ENCODE results near the gene RPS26. TPM values are rescaled to one million over a fixed set of nuclear protein-coding genes. Genes with fewer than 3 reads are reported as not detected.
A peak's percentile ranks its signal among the peaks of the same experiment; 100 is the strongest.

The RPS26 gene
- total and polyA plus RNA-seq, 2 of the 13 experiments (the other 11 are each of a cell fraction or from before 2014, with no cell fraction given), result 150 to 421 TPM

DNA sequence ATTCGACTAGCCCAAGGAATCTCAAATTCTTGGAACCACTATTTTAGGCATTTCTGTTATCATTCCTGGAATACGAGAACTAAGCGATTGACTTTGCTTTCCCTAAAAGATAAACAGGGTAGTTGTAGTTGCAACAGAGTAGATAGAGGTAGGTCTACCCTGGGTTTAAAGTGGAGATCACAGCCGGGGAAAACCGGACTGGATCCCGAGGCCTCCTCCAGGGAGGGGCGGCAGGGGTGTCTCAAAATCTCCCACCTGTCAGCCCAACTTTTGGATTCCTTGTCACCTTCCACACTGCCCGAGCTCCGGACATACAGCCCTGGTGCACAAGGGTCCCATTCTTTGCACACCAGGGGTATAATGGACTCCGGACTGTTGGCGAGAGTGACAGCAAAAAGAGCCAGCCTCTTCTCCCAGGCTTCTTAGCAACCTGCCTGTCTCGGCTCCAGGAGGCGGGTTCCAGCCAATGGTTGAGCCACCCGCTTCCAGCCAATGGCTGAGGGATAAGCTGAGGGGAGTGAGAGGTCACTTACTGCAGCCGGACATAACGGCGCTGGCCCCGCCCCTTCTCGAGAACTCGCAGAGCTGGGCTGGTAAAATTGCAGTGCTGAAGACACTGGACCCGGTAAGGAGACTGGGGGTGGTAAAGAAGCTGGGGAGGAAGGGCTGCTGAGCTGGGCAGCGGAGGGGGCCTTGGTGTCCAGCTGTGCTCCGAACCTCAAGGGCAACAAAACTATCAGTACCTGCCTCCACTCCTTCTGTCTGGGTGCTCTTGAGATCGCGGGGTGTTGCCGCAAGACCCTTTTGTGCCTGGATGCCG lies 44.8 kb upstream of the RPS26 start, which contains the start of gene SUOX (continued):
- TF ChIP-seq, protein P1, sequence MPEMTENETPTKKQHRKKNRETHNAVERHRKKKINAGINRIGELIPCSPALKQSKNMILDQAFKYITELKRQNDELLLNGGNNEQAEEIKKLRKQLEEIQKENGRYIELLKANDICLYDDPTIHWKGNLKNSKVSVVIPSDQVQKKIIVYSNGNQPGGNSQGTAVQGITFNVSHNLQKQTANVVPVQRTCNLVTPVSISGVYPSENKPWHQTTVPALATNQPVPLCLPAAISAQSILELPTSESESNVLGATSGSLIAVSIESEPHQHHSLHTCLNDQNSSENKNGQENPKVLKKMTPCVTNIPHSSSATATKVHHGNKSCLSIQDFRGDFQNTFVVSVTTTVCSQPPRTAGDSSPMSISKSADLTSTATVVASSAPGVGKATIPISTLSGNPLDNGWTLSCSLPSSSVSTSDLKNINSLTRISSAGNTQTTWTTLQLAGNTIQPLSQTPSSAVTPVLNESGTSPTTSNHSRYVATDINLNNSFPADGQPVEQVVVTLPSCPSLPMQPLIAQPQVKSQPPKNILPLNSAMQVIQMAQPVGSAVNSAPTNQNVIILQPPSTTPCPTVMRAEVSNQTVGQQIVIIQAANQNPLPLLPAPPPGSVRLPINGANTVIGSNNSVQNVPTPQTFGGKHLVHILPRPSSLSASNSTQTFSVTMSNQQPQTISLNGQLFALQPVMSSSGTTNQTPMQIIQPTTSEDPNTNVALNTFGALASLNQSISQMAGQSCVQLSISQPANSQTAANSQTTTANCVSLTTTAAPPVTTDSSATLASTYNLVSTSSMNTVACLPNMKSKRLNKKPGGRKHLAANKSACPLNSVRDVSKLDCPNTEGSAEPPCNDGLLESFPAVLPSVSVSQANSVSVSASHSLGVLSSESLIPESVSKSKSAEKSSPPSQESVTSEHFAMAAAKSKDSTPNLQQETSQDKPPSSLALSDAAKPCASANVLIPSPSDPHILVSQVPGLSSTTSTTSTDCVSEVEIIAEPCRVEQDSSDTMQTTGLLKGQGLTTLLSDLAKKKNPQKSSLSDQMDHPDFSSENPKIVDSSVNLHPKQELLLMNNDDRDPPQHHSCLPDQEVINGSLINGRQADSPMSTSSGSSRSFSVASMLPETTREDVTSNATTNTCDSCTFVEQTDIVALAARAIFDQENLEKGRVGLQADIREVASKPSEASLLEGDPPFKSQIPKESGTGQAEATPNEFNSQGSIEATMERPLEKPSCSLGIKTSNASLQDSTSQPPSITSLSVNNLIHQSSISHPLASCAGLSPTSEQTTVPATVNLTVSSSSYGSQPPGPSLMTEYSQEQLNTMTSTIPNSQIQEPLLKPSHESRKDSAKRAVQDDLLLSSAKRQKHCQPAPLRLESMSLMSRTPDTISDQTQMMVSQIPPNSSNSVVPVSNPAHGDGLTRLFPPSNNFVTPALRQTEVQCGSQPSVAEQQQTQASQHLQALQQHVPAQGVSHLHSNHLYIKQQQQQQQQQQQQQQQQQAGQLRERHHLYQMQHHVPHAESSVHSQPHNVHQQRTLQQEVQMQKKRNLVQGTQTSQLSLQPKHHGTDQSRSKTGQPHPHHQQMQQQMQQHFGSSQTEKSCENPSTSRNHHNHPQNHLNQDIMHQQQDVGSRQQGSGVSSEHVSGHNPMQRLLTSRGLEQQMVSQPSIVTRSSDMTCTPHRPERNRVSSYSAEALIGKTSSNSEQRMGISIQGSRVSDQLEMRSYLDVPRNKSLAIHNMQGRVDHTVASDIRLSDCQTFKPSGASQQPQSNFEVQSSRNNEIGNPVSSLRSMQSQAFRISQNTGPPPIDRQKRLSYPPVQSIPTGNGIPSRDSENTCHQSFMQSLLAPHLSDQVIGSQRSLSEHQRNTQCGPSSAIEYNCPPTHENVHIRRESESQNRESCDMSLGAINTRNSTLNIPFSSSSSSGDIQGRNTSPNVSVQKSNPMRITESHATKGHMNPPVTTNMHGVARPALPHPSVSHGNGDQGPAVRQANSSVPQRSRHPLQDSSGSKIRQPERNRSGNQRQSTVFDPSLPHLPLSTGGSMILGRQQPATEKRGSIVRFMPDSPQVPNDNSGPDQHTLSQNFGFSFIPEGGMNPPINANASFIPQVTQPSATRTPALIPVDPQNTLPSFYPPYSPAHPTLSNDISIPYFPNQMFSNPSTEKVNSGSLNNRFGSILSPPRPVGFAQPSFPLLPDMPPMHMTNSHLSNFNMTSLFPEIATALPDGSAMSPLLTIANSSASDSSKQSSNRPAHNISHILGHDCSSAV (CRISPR knock-in tag; IDR thresholded peaks at IDR 0.05; ENCODE audit: borderline replicate concordance), result no peak
- TF ChIP-seq, protein P2, sequence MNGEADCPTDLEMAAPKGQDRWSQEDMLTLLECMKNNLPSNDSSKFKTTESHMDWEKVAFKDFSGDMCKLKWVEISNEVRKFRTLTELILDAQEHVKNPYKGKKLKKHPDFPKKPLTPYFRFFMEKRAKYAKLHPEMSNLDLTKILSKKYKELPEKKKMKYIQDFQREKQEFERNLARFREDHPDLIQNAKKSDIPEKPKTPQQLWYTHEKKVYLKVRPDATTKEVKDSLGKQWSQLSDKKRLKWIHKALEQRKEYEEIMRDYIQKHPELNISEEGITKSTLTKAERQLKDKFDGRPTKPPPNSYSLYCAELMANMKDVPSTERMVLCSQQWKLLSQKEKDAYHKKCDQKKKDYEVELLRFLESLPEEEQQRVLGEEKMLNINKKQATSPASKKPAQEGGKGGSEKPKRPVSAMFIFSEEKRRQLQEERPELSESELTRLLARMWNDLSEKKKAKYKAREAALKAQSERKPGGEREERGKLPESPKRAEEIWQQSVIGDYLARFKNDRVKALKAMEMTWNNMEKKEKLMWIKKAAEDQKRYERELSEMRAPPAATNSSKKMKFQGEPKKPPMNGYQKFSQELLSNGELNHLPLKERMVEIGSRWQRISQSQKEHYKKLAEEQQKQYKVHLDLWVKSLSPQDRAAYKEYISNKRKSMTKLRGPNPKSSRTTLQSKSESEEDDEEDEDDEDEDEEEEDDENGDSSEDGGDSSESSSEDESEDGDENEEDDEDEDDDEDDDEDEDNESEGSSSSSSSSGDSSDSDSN (CRISPR knock-in tag; IDR thresholded peaks at IDR 0.05), result peak; percentile 42; the same call in 1 of the 2 replicates
- TF ChIP-seq MAFK (conservative IDR thresholded peaks at IDR 0.05 in 1 of 2, IDR thresholded peaks at IDR 0.05 in 1 of 2; ENCODE audit: low read length in 2 of 2), result no peak
- TF ChIP-seq JUND (CRISPR knock-in tag; IDR thresholded peaks at IDR 0.05), result no peak
- TF ChIP-seq, protein P3, sequence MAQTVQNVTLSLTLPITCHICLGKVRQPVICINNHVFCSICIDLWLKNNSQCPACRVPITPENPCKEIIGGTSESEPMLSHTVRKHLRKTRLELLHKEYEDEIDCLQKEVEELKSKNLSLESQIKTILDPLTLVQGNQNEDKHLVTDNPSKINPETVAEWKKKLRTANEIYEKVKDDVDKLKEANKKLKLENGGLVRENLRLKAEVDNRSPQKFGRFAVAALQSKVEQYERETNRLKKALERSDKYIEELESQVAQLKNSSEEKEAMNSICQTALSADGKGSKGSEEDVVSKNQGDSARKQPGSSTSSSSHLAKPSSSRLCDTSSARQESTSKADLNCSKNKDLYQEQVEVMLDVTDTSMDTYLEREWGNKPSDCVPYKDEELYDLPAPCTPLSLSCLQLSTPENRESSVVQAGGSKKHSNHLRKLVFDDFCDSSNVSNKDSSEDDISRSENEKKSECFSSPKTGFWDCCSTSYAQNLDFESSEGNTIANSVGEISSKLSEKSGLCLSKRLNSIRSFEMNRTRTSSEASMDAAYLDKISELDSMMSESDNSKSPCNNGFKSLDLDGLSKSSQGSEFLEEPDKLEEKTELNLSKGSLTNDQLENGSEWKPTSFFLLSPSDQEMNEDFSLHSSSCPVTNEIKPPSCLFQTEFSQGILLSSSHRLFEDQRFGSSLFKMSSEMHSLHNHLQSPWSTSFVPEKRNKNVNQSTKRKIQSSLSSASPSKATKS (CRISPR knock-in tag; IDR thresholded peaks at IDR 0.05), result no peak
- peak; percentile 98 for TF ChIP-seq RFXAP (CRISPR knock-in tag; IDR thresholded peaks at IDR 0.05; ENCODE audit: borderline replicate concordance)
- TF ChIP-seq THAP9 (CRISPR knock-in tag; IDR thresholded peaks at IDR 0.05; ENCODE audit: borderline replicate concordance), result no peak
- TF ChIP-seq FOXM1 (CRISPR knock-in tag; IDR thresholded peaks at IDR 0.05), result no peak
- peak; percentile 54; the same call in 1 of the 2 replicates for TF ChIP-seq MTF1 (CRISPR knock-in tag; IDR thresholded peaks at IDR 0.05)
- TF ChIP-seq ELF4 (CRISPR knock-in tag; IDR thresholded peaks at IDR 0.05; ENCODE audit: borderline replicate concordance), result peak; percentile 7; the same call in 1 of the 2 replicates
- no peak; the same call in 1 of the 2 replicates for TF ChIP-seq ZNF331 (CRISPR knock-in tag; IDR thresholded peaks at IDR 0.05)
- TF ChIP-seq MLLT10 (CRISPR knock-in tag; IDR thresholded peaks at IDR 0.05), result no peak
